ENCODE results near the gene ARFGEF2.
A peak's percentile ranks its signal among the peaks of the same experiment; 100 is the strongest.

ARFGEF2 gene

DNA sequence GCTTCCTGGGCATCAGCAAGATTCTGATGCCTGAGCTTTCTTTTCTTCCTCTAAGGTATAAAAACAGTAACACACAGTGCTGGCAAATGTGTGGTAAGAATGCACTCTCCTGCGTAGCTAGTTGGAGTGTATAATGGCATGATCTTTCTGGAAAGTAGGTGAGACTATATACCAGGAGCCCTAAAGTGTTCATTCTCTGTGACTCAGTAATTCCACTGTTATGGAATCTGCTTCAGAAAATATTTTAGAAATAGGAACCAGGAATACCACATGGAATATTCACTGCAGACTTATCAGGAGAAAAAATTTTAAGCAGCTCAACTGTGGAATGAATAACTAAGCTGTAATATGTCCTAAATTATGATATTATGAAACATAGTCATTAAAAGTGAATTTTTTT lies 107.7 kb downstream of the ARFGEF2 start:
- Histone ChIP-seq H3K4me1 (ENCODE audit: control insufficient read depth, insufficient read depth, low read length) (no peaks in the 10 kb centered on the region), H3K36me3 (ENCODE audit: insufficient read depth, low read length) (peaks cover 54% of the 10 kb centered on the region)

DNA sequence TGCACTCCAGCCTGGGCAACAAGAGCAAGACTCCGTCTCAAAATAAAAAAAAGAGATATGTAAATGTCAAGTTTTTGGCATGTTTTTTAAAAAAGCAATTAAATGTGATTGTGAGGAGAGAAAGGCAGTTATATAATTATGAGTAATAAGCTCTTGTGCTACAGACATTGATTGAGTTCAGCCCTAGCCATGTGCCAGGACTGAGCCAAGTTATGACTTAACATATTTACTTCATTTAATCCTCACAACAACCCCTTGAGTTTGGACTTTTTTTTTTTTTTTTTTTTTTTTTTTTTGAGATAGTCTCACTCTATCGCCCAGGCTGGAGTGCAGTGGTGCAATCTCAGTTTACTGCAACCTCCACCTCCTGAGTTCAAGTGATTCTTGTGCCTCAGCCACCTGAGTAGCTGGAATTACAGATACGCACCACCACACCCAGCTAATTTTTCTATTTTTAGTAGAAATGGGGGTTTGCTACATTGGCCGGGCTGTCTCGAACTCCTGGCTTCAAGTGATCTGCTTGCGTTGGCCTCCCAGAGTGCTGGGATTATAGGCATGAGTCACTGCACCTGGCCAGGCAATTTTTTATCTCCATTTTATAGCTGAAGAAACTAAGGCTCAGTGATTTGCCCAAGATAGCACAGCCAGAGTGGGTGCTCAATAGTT lies 109.6 kb downstream of the ARFGEF2 start:
- Histone ChIP-seq H3K4me2 (ENCODE audit: low read length) (no peak overlapping the region), H3K4me3 (ENCODE audit: low read length) (no peak overlapping the region), H3K9ac (ENCODE audit: low read depth, low read length) (no peak overlapping the region), H3K27me3 (ENCODE audit: control insufficient read depth, insufficient read depth, low read length) (no peaks in the 10 kb centered on the region), H3K36me3 (ENCODE audit: insufficient read depth, low read length) (peaks cover 53% of the 10 kb centered on the region), H3K4me1 (ENCODE audit: control insufficient read depth, insufficient read depth, low read length) (no peaks in the 10 kb centered on the region), H3K9me3 (replicated peaks; ENCODE audit: low read length) (no peaks in the 10 kb centered on the region)

More for the DNA sequence above, 107.7 kb downstream of the ARFGEF2 start:
- no peaks in the 10 kb centered on the region for H3K9me3 ChIP-seq (replicated peaks; ENCODE audit: low read length)
- no peak overlapping the region for H3K9ac ChIP-seq (ENCODE audit: low read depth, low read length)
- no peak overlapping the region for H3K4me3 ChIP-seq (ENCODE audit: low read length)
- no peaks in the 10 kb centered on the region for H3K27me3 ChIP-seq (ENCODE audit: control insufficient read depth, insufficient read depth, low read length)
- H3K4me2 ChIP-seq (ENCODE audit: low read length), result no peak overlapping the region

DNA sequence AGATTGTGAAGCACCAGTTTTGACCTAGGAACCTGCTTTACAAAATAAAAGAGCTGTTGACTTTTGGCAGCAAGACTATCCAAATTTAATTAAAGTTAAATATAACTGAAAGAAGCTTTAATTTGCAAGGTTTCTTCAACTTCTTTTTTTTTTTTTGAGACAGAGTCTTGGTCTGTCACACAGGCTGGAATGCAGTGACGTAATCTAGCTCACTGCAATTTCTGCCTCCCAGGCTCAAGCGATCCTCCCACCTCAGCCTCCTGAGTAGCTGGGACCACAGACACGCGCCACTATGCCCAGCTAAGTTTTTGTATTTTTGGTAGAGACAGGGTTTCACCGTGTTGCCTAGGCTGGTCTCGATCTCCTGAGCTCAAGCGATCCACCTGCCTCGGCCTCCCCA lies 110.9 kb downstream of the ARFGEF2 start:
- Histone ChIP-seq H3K36me3 (ENCODE audit: insufficient read depth, low read length) (peaks cover 51% of the 10 kb centered on the region), H3K4me2 (ENCODE audit: low read length) (no peak overlapping the region), H3K27me3 (ENCODE audit: control insufficient read depth, insufficient read depth, low read length) (no peaks in the 10 kb centered on the region)

DNA sequence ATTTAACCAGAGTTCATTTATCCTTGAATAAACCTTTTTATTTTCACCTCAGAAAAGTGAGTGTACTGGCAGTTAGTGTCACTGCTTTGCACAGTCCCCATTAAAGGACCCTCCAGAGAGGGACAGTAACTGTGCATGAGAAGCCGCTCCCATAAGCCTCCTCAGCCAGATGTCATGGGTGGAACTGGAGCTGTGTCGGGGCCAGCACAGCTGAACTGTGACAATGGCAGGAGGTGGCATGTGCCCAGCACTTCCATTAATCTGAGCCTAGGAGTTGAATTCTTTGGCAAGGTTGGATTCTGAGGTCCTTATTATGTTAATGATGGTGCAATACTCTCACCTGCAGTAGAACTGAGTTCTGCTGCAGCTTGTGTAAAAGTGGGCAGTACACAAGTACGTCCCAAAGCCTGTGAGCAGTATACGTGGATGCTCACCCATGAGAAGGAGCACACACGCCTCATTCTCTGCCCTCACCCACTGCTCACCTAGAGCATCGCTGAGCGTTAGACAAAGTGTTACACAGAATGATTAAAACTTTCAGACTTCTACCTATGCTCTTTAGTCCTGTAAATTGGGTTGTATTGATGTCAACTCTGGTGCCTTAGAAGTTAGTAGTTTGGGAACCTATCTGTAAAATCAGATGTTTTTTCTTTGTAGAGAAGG lies 112.7 kb downstream of the ARFGEF2 start:
- peaks cover 36% of the 10 kb centered on the region for H3K36me3 ChIP-seq (ENCODE audit: insufficient read depth, low read length)
- H3K4me2 ChIP-seq (ENCODE audit: low read length), result no peak overlapping the region
- no peaks in the 10 kb centered on the region for H3K27me3 ChIP-seq (ENCODE audit: control insufficient read depth, insufficient read depth, low read length)
- H3K4me3 ChIP-seq (ENCODE audit: low read length), result no peak overlapping the region
- H3K4me1 ChIP-seq (ENCODE audit: control insufficient read depth, insufficient read depth, low read length), result no peaks in the 10 kb centered on the region
- no peak overlapping the region for H3K9ac ChIP-seq (ENCODE audit: low read depth, low read length)
- H3K9me3 ChIP-seq (replicated peaks; ENCODE audit: low read length), result no peaks in the 10 kb centered on the region

More for the DNA sequence above, 110.9 kb downstream of the ARFGEF2 start:
- Histone ChIP-seq H3K4me3 (ENCODE audit: low read length) (no peak overlapping the region), H3K9ac (ENCODE audit: low read depth, low read length) (no peak overlapping the region), H3K4me1 (ENCODE audit: control insufficient read depth, insufficient read depth, low read length) (no peaks in the 10 kb centered on the region), H3K9me3 (replicated peaks; ENCODE audit: low read length) (no peaks in the 10 kb centered on the region)

DNA sequence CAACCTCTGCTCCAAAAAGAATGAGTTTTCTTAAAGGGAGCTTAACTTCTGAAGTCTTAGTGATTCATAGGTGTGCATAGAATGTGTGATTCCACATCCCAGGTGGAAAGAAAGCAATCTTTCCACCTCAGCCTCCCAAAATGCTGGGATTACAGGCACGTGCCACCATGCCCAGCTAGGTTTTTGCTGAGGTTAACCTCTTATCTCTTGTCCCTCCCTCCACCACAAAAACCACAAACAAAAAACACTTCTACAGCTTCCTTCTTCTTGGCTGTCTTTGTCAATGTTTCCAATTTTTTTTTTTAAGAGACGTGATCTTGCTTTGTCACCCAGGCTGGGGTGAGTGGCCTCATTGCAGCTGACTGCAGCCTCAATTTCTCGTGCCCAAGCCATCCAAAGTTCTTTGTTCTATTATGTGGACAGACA lies 116.5 kb downstream of the ARFGEF2 start:
- Histone ChIP-seq H3K9ac (ENCODE audit: low read depth, low read length) (no peak overlapping the region), H3K4me1 (ENCODE audit: control insufficient read depth, insufficient read depth, low read length) (no peaks in the 10 kb centered on the region)

DNA sequence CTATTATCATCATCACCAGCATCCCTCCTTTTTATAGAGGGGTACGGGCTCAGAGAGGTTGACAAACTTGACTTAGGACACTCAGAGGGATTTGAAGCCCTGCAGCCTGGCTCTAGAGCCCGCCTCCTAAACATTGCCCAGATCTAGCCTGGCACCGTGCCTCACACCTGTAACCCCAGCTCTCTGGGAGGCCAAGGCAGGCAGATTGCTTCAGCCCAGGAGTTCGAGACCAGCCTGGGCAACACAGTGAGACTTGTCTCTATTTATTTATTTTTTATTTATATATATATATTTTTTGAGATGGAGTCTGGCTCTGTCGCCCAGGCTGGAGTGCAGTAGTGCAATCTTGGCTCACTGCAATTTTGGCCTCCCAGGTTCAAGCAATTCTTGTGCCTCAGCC lies 118.3 kb downstream of the ARFGEF2 start:
- Histone ChIP-seq H3K4me3 (ENCODE audit: low read length) (no peak overlapping the region), H3K36me3 (ENCODE audit: insufficient read depth, low read length) (peaks cover 5% of the 10 kb centered on the region), H3K9me3 (replicated peaks; ENCODE audit: low read length) (no peaks in the 10 kb centered on the region), H3K4me1 (ENCODE audit: control insufficient read depth, insufficient read depth, low read length) (no peaks in the 10 kb centered on the region), H3K4me2 (ENCODE audit: low read length) (no peak overlapping the region), H3K27me3 (ENCODE audit: control insufficient read depth, insufficient read depth, low read length) (no peaks in the 10 kb centered on the region), H3K9ac (ENCODE audit: low read depth, low read length) (no peak overlapping the region)

More for the DNA sequence above, 116.5 kb downstream of the ARFGEF2 start:
- no peaks in the 10 kb centered on the region for H3K9me3 ChIP-seq (replicated peaks; ENCODE audit: low read length)
- H3K36me3 ChIP-seq (ENCODE audit: insufficient read depth, low read length), result peaks cover 20% of the 10 kb centered on the region
- no peak overlapping the region for H3K4me3 ChIP-seq (ENCODE audit: low read length)
- H3K27me3 ChIP-seq (ENCODE audit: control insufficient read depth, insufficient read depth, low read length), result no peaks in the 10 kb centered on the region
- no peak overlapping the region for H3K4me2 ChIP-seq (ENCODE audit: low read length)

DNA sequence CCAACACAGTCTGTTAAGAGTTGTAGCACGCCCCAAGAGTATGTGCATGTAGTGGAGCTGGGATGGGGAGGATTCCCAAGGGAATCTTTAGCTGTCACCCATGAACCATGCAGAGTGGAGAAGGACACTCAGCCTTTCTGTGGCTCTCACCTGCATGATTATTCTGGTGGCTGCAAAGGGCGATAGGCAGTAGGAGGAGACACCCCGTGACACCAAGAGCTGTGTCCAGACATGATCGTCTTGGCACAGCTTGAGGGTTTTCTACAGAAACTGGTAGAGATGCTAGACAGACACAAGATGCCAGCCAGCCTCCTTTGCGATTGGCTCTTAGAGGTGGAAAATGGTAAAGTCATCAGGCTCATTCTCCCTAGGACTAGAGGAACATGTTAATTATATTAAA lies 121.5 kb downstream of the ARFGEF2 start:
- H3K9ac ChIP-seq (ENCODE audit: low read depth, low read length), result no peak overlapping the region
- no peak overlapping the region for H3K4me3 ChIP-seq (ENCODE audit: low read length)
- peaks cover 10% of the 10 kb centered on the region for H3K4me1 ChIP-seq (ENCODE audit: control insufficient read depth, insufficient read depth, low read length)
- no peaks in the 10 kb centered on the region for H3K27me3 ChIP-seq (ENCODE audit: control insufficient read depth, insufficient read depth, low read length)
- no peak overlapping the region for H3K4me2 ChIP-seq (ENCODE audit: low read length)
- H3K36me3 ChIP-seq (ENCODE audit: insufficient read depth, low read length), result no peaks in the 10 kb centered on the region
- no peaks in the 10 kb centered on the region for H3K9me3 ChIP-seq (replicated peaks; ENCODE audit: low read length)

DNA sequence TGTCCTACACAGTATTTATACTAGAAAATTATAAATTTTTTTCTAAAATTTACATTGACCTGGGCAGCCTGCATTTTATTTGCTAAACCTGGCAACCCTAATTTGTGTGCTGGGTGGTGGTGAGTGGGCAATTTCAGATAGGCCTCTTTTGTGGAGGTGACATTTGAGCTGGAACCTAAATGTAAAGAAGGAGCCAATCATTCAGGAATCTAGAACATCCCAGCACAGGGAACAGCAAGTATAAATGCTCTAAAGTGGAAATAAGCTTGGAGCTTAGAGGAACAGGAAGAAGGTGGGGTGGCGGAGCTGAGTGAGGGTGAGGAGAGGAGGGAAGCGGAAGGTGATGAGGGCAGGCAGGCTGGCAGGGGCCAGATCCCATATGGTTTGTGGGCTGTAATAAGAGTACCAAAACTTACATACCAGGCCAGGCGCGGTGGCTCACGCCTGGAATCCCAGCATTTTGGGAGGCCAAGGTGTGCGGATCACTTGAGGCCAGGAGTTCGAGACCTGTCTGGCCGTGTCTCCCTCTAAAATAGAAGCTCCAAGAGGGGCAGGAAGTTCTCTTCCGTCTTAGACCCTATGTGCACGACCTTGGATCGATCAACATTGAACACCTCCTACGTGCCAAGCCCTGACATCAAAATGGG lies 124.1 kb downstream of the ARFGEF2 start:
- Histone ChIP-seq H3K4me1 (ENCODE audit: control insufficient read depth, insufficient read depth, low read length) (peaks cover 20% of the 10 kb centered on the region), H3K36me3 (ENCODE audit: insufficient read depth, low read length) (no peaks in the 10 kb centered on the region), H3K4me2 (ENCODE audit: low read length) (peak overlapping the region; percentile 94), H3K9me3 (replicated peaks; ENCODE audit: low read length) (no peaks in the 10 kb centered on the region), H3K9ac (ENCODE audit: low read depth, low read length) (peak overlapping the region; percentile 97), H3K27me3 (ENCODE audit: control insufficient read depth, insufficient read depth, low read length) (no peaks in the 10 kb centered on the region), H3K4me3 (ENCODE audit: low read length) (peak overlapping the region; percentile 97)

DNA sequence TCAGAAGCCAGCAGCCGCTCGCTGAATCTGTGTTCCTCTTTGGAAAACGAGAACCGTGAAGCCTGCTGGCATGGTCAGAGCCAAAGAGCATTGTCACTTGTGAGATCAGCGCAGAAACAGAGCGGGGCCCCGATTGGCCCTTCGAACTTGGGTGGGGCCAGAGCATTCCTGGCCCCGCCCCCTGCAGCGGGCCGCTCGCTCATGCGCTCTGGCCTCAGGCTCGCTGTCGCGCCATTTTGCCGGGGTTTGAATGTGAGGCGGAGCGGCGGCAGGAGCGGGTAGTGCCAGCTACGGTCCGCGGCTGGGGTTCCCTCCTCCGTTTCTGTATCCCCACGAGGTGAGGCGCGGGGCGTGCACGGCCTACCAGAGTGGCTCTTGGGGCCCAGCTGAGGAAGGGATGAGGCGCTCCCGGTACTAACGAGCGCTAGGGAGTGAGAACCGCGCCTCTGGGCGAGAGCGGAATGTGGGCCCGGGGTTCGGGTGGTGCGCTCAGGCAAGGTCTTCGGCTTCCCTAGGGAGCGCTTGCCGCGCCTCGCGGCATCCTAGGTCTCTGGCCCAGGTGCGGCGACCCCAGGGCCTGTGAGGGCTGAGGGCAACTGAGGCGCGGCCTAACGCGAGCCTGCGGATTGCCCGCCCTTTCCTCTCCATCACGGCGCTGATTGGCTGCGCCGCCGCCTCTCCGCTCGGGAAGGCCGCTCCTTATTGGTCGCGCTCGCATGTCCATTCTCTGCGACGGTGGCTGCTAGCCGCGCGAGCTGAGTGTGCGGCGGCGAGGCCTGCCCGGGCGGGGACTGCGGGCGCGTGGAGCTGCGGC lies 124.8 kb downstream of the ARFGEF2 start, which contains the start of gene CSE1L:
TSS of gene CSE1L (plus strand) at position 226 of the 814 bp plus-strand sequence. CDS start 12,152 bp downstream, outside the sequence.
- Histone ChIP-seq H3K9me3 (replicated peaks; ENCODE audit: low read length) (no peaks in the 10 kb centered on the region), H3K9ac (ENCODE audit: low read depth, low read length) (peak within 1 kb of the TSS; percentile 97), H3K4me1 (ENCODE audit: control insufficient read depth, insufficient read depth, low read length) (peaks cover 20% of the 10 kb centered on the region), H3K27me3 (ENCODE audit: control insufficient read depth, insufficient read depth, low read length) (no peaks in the 10 kb centered on the region), H3K36me3 (ENCODE audit: insufficient read depth, low read length) (no peaks in the 10 kb centered on the region), H3K4me2 (ENCODE audit: low read length) (peak within 1 kb of the TSS; percentile 94), H3K4me3 (ENCODE audit: low read length) (peak within 1 kb of the TSS; percentile 97)

DNA sequence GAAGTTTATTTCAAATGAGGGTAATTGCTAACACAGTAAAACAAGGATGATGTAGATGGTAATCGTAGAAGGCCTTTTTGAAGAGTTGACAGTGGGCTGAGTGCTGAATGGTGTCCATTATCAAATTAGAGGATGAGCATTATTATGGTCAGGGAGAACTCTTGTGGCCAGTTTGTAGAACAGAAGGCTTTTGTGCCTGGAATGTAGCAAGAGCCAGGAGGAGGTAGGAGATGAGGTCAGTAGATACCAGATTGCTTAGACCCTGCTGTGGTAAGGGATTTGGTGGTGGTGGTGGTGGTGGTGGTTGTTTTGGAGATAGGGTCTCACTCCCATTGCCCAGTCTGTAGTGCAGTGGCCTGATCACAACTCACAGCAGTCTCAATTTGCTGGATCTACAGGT lies 130.8 kb downstream of the ARFGEF2 start:
- no peaks in the 10 kb centered on the region for H3K27me3 ChIP-seq (ENCODE audit: control insufficient read depth, insufficient read depth, low read length)

DNA sequence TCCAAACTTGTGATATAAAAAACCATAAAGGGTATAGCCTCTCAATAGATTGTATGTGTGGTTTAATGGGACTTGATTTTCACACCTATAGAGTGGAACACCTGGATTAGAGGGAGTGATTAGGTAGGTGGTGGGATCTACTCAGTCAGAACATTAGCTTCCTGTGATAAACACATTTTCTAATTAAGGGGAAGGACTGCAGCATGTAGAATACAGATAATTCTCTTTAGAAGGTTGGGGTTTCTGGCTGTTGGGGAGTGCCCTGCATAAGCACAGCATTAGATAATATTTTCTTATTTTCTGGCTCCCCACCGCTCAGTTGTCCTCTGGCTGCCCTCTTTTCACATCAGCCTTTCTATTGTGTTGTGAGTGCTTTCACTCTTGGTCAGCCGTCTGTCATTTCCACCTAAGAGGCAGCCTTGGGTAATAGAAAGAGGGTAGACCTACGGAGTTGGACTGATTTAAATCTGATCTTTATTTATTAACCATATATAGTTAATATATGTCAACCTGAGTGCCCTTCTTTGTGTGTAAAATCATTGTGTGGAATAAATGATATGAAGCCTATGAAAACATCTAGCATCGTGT lies 132.6 kb downstream of the ARFGEF2 start:
- peaks cover 23% of the 10 kb centered on the region for H3K36me3 ChIP-seq (ENCODE audit: insufficient read depth, low read length)
- no peak overlapping the region for H3K4me3 ChIP-seq (ENCODE audit: low read length)
- no peak overlapping the region for H3K9ac ChIP-seq (ENCODE audit: low read depth, low read length)
- H3K9me3 ChIP-seq (replicated peaks; ENCODE audit: low read length), result no peaks in the 10 kb centered on the region
- no peak overlapping the region for H3K4me2 ChIP-seq (ENCODE audit: low read length)
- H3K27me3 ChIP-seq (ENCODE audit: control insufficient read depth, insufficient read depth, low read length), result no peaks in the 10 kb centered on the region
- peaks cover 8% of the 10 kb centered on the region for H3K4me1 ChIP-seq (ENCODE audit: control insufficient read depth, insufficient read depth, low read length)

More for the DNA sequence above, 130.8 kb downstream of the ARFGEF2 start:
- Histone ChIP-seq H3K9ac (ENCODE audit: low read depth, low read length) (no peak overlapping the region), H3K9me3 (replicated peaks; ENCODE audit: low read length) (no peaks in the 10 kb centered on the region), H3K4me3 (ENCODE audit: low read length) (no peak overlapping the region), H3K4me2 (ENCODE audit: low read length) (no peak overlapping the region), H3K4me1 (ENCODE audit: control insufficient read depth, insufficient read depth, low read length) (peaks cover 23% of the 10 kb centered on the region), H3K36me3 (ENCODE audit: insufficient read depth, low read length) (peaks cover 14% of the 10 kb centered on the region)

All from skeletal muscle satellite cell (primary cell).